OCI-LY3 (cell line): ENCODE results near the gene IRF3.
A peak's percentile ranks its signal among the peaks of the same experiment; 100 is the strongest.

Experiments
- H2AFZ ChIP-seq: fragments of 200-600, 300-600 bp; shearing (Covaris generic); 2 replicates; pipeline ENCODE4 v1.6.0; 2014; ENCODE audit warnings: antibody characterized with exemption, low read depth, low read length
- H3K27ac ChIP-seq: fragments of 200-600, 300-600 bp; sonication (generic); 2 replicates; pipeline ENCODE4 v1.5.1; 2014; ENCODE audit warnings: mild to moderate bottlenecking, low read length, moderate library complexity, mixed read lengths
- H3K27me3 ChIP-seq: fragments of 200-600, 300-600 bp; sonication (generic); 2 replicates; pipeline ENCODE4 v1.6.1; 2014; ENCODE audit warnings: low read depth, low read length, mixed read lengths
- H3K36me3 ChIP-seq: fragments of 200-600, 300-600 bp; sonication (generic); replicated peaks from 2 replicates; pipeline ENCODE3; 2014; ENCODE audit warnings: low read depth, low read length, mixed read lengths
- H3K4me1 ChIP-seq: fragments of 300-600, 200-600 bp; sonication (generic); 2 replicates; pipeline ENCODE4 v1.6.1; 2014; ENCODE audit warnings: low read length, mixed read lengths
- H3K4me2 ChIP-seq: fragments of 200-600, 300-600 bp; sonication (generic); 2 replicates; pipeline ENCODE4 v1.6.1; 2014; ENCODE audit warnings: low read length, mixed read lengths
- H3K4me3 ChIP-seq: fragments of 300-600, 200-600 bp; sonication (generic); 2 replicates; pipeline ENCODE4 v1.5.1; 2014; ENCODE audit warnings: antibody characterized with exemption, mild to moderate bottlenecking, low read length, moderate library complexity
- H3K79me2 ChIP-seq: fragments of 300-600, 200-600 bp; shearing (Covaris generic); 2 replicates; pipeline ENCODE4 v1.6.1; 2014; ENCODE audit warnings: mild to moderate bottlenecking, low read length, mixed read lengths
- H3K9ac ChIP-seq: fragments of 300-600, 200-600 bp; shearing (Covaris generic); 2 replicates; pipeline ENCODE4 v1.6.0; 2014; ENCODE audit warnings: mild to moderate bottlenecking, low read length, moderate library complexity
- H3K9me3 ChIP-seq: fragments of 200-600, 300-600 bp; shearing (Covaris generic); 2 replicates; pipeline ENCODE4 v1.6.1; 2014; ENCODE audit warnings: low read length, mixed read lengths; ENCODE audit not compliant: insufficient read depth
- H4K20me1 ChIP-seq: fragments of 200-600, 300-600 bp; sonication (generic); 2 replicates; pipeline ENCODE4 v1.6.1; 2016; ENCODE audit warnings: low read length, mixed read lengths; ENCODE audit not compliant: insufficient read depth
- EZH2phosphoT487 ChIP-seq: fragments of 200-600 bp; shearing (Covaris generic); IDR thresholded peaks from 2 replicates; pipeline ENCODE4 v1.6.1; 2018; ENCODE audit warnings: antibody characterized with exemption, mixed run types, low read depth
- TF ChIP-seq, protein P1 (sequence below): fragments of 200-600, 300-600 bp; sonication (generic); IDR thresholded peaks from 2 replicates; pipeline ENCODE4 v1.5.1; 2014; ENCODE audit warnings: antibody characterized with exemption, low read length, low read depth

The IRF3 gene

DNA sequence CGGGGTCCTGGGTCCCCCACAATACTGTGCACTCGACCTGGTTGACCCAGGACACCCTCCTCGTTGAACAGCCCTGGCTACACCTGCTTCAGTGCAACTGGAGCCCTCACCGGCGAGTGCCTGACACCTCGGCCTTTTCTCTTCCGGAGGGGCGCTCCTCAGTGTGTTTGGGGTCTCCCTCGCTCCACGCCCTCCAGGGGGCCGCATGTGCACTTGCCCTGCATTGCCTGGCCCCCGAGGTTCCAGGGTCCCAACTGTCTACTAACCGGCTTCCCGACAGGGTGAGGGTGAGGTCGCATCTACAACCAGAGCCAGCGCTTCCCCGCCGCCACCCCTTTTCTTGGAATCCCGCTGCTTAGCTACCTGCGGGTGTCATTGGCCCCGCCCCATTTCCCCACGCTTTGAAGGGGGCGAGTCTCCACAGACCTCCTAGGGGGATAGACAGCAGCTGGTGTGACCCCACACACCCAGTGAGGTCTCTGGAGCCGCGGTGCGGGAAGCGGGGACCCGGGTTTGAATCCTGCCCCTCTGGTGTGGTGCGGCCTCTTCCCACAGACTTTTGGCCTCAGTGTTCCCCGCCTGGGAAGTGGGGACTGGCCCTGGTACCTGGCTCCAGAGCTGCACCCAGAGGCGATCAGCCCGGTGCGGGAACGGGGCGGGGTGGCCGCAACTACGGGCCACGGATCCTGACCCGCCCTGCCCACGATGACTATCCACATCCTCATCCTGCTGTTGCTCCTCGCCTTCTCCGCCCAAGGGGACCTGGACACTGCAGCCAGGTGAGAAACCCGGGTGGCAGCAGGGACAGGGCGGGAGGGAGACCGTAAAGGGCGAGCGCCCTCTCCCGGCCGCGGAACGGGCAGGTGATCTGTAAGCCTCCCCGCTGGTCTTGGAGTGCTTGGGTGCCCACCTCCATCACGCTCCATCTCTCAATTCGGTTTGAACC is 23.7 kb upstream of the IRF3 start, which contains the start of gene ADM5:
TSS of gene ADM5 (plus strand) at position 462 of the 946 bp plus-strand sequence. CDS start at position 706, 244 bp downstream.
- Histone ChIP-seq H3K4me2 (no peak within 1 kb of the TSS), H3K9ac (no peak within 1 kb of the TSS), H3K9me3 (no peaks in the 10 kb centered on the region), H3K27me3 (no peaks in the 10 kb centered on the region), H2AFZ (no peak within 1 kb of the TSS), H3K36me3 (peaks cover 67% of the 10 kb centered on the region), H3K27ac (peak within 1 kb of the TSS; percentile 20; the same call in 1 of the 2 replicates), H4K20me1 (peaks cover 51% of the 10 kb centered on the region), H3K4me3 (no peak within 1 kb of the TSS), H3K79me2 (peaks cover 16% of the 10 kb centered on the region; the same call in 1 of the 2 replicates), H3K4me1 (peaks cover 16% of the 10 kb centered on the region; the same call in 1 of the 2 replicates)
- TF ChIP-seq, protein P1, sequence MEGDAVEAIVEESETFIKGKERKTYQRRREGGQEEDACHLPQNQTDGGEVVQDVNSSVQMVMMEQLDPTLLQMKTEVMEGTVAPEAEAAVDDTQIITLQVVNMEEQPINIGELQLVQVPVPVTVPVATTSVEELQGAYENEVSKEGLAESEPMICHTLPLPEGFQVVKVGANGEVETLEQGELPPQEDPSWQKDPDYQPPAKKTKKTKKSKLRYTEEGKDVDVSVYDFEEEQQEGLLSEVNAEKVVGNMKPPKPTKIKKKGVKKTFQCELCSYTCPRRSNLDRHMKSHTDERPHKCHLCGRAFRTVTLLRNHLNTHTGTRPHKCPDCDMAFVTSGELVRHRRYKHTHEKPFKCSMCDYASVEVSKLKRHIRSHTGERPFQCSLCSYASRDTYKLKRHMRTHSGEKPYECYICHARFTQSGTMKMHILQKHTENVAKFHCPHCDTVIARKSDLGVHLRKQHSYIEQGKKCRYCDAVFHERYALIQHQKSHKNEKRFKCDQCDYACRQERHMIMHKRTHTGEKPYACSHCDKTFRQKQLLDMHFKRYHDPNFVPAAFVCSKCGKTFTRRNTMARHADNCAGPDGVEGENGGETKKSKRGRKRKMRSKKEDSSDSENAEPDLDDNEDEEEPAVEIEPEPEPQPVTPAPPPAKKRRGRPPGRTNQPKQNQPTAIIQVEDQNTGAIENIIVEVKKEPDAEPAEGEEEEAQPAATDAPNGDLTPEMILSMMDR = no peak
- TF ChIP-seq EZH2phosphoT487 = no peak

DNA sequence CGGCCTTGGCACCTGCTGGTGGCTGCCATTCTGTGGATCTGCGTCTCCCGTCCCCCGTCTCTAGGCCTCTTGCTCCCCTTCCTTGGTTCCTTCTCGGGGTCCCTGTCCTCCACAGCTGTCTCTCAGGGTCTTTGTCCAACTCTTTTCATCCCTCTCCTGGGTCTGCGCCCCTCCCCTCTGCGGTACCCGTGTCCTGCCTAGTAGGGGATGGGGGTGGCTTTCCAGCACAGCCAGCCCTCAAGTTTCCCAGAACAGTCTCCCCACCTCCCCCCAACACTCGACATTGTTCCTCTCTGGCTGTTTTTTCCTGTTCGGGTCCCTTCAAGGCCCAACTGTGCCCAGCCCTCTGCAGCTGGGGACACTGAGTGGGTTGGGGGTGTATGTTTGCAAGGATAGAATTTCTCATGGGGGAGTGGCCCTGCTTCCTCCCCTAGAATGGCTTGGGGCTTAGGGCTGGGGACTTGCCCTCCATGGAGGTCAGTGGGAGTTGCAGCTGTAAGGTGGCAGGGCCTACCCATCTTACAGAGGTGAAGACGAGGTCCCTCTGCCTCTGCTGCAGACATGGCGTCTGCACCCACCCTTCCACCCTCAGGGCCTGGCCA is 23.0 kb upstream of the IRF3 start:
- Histone ChIP-seq H3K4me1 (peaks cover 16% of the 10 kb centered on the region; the same call in 1 of the 2 replicates), H3K4me3 (no peak overlapping the region), H3K27ac (peak overlapping the region; percentile 20; the same call in 1 of the 2 replicates), H3K9me3 (no peaks in the 10 kb centered on the region), H2AFZ (no peak overlapping the region), H3K79me2 (peaks cover 23% of the 10 kb centered on the region), H4K20me1 (peaks cover 58% of the 10 kb centered on the region), H3K9ac (no peak overlapping the region), H3K4me2 (no peak overlapping the region), H3K36me3 (peaks cover 74% of the 10 kb centered on the region), H3K27me3 (no peaks in the 10 kb centered on the region)
- TF ChIP-seq, protein P1 = no peak
- TF ChIP-seq EZH2phosphoT487 = no peak

DNA sequence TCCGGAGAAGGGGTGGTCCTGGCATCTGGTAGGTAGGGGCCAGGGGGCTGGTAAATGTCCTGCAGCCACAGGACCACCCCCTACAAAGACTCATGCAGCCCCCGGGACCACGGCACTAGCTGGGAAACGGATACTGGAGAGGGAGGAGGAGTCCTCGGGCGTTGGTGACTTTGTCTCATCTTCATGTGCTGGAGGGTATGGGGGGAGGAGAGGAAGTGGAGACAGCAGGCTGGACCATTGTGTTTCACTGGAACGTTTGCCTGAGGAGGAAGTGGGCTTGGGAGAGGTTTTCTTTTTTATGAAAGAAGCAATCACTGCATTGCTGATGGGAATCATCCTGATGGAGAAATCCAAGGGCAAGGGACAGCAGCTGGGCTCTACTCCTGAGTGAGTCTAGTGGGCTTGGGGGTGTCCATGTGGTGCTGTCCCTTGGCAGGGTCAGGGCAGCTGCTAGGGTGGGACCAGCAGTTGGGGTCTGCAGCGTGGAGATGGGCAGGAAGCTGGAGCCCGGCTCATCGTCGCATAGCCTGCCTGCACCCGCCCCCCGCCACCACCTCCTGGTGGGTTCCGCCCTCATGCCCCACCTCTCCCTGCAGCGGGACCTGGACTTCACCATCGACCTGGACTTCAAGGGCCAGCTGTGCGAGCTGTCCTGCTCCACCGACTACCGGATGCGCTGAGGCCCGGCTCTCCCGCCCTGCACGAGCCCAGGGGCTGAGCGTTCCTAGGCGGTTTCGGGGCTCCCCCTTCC is 22.1 kb upstream of the IRF3 start:
- Histone ChIP-seq H3K27ac (peak overlapping the region; percentile 20; the same call in 1 of the 2 replicates), H3K27me3 (no peaks in the 10 kb centered on the region), H3K4me1 (peaks cover 21% of the 10 kb centered on the region), H3K4me3 (no peak overlapping the region), H3K4me2 (no peak overlapping the region), H4K20me1 (peaks cover 65% of the 10 kb centered on the region), H3K79me2 (peaks cover 30% of the 10 kb centered on the region), H3K9ac (no peak overlapping the region), H3K9me3 (no peaks in the 10 kb centered on the region), H3K36me3 (peaks cover 75% of the 10 kb centered on the region), H2AFZ (no peak overlapping the region)
- no peak for TF ChIP-seq EZH2phosphoT487
- TF ChIP-seq, protein P1 = no peak
